RPMI7951 (cell line): Measurements from ENCODE around the gene TCF4. TPM values are rescaled to one million over a fixed set of nuclear protein-coding genes. Genes with fewer than 3 reads are reported as not detected.

Experiments used
- DNase-seq: peaks from one replicate; pipeline ENCODE4 v3.0.0-alpha.2; 2012; ENCODE audit warnings: low read depth
- total RNA-seq: library from RNA; depleted of rRNA; stranded (reverse); fragments of >200 nt; shearing (Covaris generic); gene quantifications from 2 replicates; pipeline ENCODE4 v1.2.3, GENCODE V29; 2014

Gene TCF4
- total RNA-seq, 1 experiment from 2014 or later, result 89.8 TPM

DNA sequence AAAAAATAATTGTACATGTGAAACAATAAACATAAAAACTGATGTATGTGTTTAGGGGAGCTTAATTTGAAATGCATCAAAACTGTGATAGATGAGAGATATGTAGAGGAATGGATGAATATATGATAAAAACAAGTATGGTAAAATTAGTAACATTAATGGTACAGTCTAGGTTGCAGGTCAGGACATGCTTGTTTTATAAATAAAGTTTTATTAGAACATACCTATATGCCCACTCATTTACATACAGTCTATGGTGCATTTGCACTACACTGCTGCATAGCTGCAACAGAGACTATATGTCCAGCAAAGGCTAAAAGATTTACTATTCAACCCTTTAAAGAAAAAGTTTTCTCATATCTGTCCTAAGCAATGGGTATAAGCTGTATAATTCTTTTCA, 392.1 kb downstream of the TCF4 start:
- DNase-seq, result no peak

DNA sequence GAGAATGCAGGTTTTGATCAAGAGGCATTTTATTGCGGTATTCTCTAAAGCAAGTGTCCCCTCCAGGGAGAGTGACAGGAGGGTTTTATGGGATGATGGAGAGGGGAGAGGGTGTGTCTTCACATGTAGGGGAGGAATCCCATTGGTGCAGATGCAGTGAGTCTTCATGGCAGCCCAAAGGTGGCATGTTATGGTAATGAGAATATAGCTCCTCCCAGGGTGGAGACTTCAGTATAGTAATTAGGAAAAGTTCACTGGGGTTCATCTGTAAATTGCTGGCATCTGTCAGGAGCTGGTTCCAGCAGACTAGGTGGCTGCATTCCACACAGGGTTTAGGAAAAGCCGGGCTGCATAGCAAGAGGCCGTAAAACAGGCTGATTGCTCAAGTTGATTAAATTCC, 398.0 kb downstream of the TCF4 start:
- no peak for DNase-seq

DNA sequence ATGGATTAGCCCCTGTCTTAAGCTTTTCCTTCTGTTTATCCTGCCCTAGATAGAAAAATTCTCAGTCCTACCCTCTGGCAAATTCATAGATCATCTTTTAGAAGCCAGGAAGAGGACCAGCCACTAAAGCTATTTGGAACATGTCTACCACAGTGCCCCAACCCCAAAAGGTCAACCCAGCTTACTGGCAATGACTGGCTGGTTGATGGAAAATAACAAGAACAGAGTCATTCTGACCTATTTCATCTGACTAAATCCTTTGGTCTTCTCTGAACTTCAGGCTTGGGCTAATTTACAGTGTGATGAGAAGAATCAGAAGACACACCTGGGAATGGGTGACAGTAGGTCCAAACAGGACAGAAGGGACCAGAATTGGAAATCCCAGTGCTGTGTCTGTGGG, 401.4 kb downstream of the TCF4 start:
- no peak for DNase-seq

DNA sequence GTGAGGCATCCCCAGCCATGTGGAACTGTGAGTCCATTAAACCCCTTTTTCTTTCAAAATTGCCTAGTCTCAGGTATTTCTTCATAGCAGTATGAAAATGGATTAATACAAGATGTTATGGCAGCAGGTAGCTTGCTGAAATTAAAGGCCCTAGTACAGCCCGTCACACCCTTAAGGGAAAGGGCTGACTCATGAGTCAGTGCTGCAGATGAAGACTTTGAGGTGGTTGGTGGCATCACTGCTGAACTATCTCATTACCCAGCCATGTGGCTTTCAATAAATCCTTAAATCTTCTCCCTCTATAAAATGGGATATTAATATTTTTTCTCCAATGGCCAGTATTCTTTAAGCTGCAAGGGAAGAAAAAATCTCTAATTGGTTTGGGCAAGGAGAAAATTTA, 402.6 kb downstream of the TCF4 start:
- DNase-seq, result peak; percentile 32

DNA sequence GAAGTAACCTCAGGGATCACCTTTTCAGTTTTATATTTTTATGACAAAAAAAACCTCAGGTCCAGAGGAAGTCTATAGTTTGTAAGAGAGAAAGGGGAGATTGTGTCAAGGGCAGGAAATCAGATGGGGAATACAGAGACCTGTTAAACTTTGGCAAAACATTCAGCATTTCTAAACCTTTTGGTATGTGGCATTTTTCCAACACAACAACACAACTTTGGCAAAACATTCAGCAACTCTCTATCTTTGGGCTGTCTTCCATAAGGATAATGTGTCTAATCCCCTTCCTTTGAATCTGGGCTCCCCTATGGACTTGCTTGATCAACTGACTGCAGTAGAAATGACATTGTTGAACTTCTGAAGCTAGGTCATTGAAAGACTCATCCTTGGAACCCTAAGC, 408.2 kb downstream of the TCF4 start:
- no peak for DNase-seq

DNA sequence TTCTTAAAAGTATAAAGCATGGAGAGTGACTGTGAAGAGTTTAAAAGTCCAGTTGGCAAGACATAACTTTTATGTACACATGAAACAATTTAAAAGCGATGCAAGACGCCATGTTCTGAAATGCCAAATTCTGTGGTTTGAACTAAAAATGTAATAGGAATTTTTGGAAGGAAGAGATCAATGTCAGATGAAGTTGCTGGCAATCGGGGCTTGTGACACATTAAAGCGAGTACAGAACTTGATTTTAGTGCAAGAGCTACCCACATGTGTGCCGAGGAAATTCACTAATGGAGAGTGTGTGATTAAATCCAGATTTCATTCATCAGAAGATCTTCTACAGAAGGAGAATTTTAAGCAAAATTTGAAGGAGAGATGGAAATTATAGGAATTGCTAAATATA, 408.6 kb downstream of the TCF4 start:
- DNase-seq, result no peak

DNA sequence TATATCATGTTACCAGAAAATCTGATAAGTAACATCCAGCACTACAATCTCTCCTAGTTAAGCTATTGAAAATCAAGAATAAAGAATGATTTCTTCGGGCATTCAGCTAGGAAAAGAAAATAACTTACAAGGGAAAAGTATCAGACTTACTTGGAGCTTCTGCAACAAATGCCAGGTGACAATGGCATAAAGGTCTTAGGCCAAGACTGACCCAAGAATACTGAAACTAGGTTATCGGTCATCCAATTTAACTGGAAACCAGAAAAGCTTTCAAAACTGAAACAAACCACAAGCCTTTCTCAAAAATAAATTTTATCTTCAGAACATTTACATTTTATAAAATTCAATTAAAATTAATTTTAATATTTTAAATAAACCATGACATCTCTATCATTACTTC, 414.7 kb downstream of the TCF4 start:
- no peak for DNase-seq
